ENCODE measurements around the gene YWHAG.
"Not testable (repeated sequence)": the region's sequence is repeated elsewhere in the genome, so short reads cannot be mapped to it uniquely, and the experiment has no call there.

YWHAG gene

DNA sequence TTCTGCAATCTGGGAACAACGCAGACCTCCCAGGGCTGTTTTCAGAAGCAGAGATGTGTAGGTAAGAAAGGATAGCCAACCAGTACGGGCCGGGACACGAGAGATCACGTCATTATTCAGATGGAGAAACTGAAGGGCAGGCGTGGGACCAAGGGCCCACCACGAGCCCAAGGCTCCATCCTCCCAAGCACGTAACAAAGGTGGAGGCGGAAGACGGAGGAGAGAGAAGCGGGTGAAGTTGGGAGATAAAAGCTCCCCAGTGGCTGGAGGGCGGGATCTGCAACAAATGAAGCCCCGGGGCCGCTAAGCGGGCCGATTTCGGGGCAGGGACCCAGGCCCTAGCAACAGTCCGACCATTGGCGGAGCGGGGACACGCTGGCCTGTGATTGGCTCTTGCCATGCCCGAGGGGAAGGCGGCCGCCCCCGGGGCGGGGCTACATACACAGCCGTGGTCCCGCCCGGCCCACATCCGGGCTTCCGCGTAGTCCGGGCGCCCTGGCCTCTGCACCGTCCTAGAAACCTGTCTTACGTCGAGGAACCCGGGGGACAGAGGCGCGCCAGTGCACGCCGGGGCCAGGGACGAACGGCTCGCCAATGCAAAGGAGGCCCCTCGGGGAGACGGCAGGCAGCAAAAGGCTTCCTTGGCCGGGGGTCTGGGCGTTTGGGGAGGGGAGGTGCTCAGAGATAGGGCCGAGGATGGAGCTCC is 40.9 kb downstream of the YWHAG start:
- peak; percentile 96 for DNase-seq

- no peak for DNase-seq
Observed at GRCh38 chr7:76316984-76317781, 41.6 kb downstream of the YWHAG start.

GRCh38 chr7:76315364-76315763 is 43.4 kb downstream of the YWHAG start:
- DNase-seq: no peak

DNA sequence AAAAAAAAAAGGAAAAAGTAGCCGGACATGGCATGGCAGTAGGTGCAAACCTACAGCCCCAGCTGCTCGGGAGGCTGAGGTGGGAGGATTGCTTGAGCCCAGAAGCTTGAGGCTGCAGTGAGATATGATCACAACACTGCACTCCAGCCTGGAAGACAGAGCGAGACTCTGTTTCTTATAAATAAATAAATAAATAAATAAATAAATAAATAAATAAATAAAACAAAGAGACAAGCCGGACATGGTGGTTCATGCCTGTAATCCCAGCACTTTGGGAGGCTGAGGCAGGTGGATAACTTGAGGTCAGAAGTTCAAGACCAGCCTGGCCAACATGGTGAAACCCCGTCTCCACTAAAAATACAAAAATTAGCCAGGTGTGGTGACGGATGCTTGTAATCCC is 44.1 kb downstream of the YWHAG start:
- not testable (repeated sequence) for DNase-seq

- DNase-seq: peak; percentile 81
Observed at GRCh38 chr7:76314042-76314721, 44.6 kb downstream of the YWHAG start.

DNA sequence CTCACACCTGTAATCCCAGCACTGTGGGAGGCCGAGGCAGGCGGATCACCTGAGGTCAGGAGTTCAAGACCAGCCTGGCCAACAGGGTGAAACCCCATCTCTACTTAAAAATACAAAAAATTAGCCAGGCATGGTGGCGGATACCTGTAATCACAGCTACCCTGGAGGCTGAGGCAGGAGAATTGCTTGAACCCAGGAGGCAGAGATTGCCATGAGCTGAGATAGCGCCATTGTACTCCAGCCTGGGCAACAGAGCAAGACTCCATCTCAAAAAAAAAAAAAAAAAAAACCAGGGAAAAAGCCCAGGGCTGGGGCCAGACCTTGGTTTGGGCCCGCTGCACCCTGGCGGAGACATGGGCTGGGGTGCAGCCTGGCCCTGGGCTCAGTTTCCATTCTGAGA is 47.0 kb downstream of the YWHAG start:
- DNase-seq: not testable (repeated sequence)

DNA sequence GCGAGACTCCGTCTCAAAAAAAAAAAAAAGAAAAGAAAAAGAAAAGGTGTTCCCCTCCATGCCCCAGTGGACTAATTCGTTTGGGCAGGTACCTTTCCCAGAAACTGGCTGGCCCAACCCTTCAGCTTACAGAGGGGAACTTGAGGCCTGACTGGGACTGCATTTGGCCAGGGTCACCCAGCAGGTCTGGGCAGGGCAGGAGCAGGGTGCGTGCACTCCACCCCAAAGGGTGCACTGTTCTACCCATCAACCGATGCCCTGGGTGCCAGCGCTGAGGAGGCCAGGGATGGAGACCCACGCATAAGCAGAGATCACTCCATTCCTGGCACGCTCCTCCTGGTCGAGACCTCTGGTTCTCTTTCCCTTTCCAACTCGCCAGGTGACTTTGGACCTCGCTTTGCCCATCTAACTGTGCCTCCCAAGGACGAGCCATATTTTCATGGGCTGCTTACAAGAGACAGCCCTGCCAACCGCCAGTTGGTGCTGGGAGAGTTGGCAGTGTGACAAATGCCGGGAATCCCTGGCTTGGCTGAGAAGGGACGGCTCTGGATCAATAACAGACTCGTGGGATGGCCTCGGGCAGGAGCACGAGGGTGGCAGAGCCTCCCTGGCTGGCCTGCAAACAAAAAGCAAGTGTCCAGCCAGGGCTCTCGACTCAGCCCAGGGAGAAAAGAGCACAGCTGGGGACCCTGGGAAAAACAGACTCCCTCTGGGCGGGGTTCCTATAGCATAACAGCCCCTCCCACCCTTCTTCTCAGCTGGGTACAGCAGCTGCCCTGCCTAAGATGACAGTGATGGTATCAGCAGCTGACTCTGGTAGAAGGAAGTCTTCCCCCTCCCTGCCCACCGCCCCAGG is 48.5 kb downstream of the YWHAG start:
- peak; percentile 18 for DNase-seq

- not testable (repeated sequence) for DNase-seq
Observed at GRCh38 chr7:76309341-76310101, 49.3 kb downstream of the YWHAG start.

DNA sequence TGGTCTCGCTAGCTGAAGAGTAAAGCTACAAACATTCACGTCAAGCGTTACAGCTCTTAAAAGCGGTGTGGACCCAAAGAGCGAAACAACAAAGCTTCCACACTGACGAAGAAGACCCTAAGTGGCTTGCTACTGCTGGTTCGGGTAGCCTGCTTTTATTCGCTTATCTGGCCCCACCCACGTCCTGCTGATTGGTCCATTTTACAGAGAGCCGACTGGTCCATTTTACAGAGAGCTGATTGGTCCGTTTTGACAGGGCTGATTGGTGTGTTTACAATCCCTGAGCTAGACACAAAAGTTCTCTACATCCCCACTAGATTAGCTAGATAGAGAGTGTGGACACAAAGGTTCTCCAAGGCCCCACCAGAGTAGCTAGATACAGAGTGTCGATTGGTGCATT is 49.9 kb downstream of the YWHAG start:
- DNase-seq: not testable (repeated sequence)

- DNase-seq: no peak
Observed at GRCh38 chr7:76304888-76305375, 53.9 kb downstream of the YWHAG start.

- peak; percentile 84 for DNase-seq
Observed at GRCh38 chr7:76303202-76304147, 55.3 kb downstream of the YWHAG start.

GRCh38 chr7:76302347-76303201 is 56.2 kb downstream of the YWHAG start, which contains the start of gene HSPB1:
Gene HSPB1, plus strand, starts transcription at chr7:76302673. Its CDS starts 40 bp downstream, at chr7:76302713.
- peak; percentile 82 for DNase-seq

- DNase-seq: no peak
Observed at GRCh38 chr7:76301000-76301399, 57.8 kb downstream of the YWHAG start.

GRCh38 chr7:76300166-76300731 is 58.5 kb downstream of the YWHAG start:
- no peak for DNase-seq

DNA sequence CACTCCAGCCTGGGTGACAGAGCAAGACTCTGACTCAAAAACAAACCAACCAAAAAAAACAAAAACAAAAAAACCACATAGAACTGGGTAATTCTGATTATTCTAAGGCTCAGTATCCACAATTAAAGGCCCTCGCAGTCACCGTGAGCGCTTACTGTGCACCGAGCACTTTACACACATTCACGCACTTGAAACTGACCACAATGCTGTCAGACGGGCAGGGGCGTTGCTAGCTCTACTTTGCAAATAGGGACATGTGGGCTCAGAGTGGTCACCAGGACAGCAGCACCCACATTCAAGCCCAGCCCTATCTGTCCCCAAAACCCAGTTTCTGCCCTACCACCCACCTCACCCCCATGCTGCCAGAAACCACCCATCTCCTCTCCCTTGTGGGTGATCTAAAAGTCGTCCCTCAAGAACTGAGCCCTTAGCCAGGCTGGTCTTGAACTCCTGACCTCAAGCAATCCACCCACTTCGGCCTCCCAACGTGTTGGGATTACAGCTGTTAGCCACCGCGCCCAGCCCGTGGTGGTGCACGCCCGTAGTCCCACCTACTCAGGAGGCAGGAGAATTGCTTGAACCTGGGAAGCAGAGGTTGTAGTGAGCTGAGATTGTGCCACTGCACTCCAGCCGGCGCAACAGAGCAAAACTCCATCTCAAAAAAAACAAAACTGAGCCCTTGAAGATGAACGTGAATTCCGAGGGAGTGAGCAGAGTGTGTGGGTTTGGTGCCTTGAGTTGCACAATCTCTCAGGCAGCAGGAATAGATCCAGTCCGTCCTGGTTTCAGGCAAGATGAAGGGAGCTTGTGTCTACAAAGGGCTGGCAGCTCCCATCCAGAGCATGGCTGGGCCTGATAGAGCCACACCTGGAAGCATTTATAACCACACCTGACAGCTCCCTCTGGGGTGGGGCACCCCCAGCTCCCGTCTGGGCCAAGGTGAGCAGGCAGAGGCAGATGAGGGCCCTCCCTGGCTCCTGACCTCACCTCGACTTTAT is 61.7 kb downstream of the YWHAG start:
- no peak for DNase-seq

DNA sequence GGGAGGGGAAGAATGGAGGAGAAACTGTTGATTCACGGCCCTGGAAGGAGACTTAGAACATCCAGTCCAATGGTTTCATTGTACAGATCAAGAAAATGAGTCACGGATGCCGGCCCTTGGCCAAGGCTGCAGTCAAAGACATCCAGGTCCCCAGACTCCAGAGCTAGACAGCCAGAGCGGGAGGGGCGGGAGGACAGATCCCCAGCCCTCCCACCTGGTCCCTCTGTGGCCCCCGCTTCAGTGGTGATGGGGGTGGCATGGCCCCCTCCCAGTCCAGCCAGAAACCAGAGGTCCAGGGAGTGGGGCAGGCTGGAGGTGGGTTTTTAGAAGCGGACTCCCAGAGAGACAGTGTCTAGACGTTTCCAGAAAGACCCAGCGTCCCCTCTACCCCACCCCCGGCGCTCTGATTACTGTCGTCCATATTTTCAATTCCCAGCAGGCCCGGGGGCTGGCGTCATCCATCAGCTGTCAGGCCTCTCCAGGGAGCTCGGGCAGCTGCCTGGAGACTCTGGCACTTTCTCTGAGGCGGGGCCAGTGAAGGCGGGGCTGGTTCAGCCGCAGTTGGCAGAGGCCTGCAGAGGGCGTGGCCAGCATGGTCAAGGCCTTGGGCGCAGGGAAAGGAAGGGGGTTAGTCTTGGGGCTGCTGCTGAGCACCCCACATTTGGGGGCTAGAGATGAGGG is 64.3 kb downstream of the YWHAG start:
- DNase-seq: peak; percentile 86

DNA sequence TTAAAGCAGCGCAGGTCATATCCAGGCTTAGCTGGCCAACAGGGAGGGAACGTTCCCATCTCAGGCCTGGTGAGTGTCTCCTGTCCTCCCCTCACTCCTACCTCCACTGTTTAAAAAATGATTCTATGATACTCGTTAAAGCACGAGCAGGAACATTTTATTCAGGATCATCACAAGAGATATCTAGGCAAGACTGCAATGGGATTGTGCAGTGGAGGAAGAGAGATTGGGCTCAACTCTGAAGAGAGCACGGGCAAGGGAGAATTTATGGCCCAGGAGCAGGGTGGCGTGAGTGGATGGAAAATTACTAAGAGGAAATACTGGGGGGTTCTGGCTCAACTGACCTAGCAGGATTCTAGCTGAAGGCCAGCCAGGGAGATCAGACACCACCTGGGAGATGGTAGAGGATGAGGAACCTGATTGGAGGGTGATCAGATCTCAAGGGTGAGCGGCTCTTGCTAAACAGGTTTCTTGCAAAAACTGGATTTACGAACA is 65.3 kb downstream of the YWHAG start:
- DNase-seq: no peak

Data from NCI-H2227 treated with DMSO at 0.1 percent for 48 hours (cell line).